ENCODE data around the gene SKI. TPM values are rescaled to one million over a fixed set of nuclear protein-coding genes. Genes with fewer than 3 reads are reported as not detected.
"Not testable (repeated sequence)": the region's sequence is repeated elsewhere in the genome, so short reads cannot be mapped to it uniquely, and the experiment has no call there.

Gene SKI
- total RNA-seq, 1 donor from 2014 or later = 19.3 TPM

DNA sequence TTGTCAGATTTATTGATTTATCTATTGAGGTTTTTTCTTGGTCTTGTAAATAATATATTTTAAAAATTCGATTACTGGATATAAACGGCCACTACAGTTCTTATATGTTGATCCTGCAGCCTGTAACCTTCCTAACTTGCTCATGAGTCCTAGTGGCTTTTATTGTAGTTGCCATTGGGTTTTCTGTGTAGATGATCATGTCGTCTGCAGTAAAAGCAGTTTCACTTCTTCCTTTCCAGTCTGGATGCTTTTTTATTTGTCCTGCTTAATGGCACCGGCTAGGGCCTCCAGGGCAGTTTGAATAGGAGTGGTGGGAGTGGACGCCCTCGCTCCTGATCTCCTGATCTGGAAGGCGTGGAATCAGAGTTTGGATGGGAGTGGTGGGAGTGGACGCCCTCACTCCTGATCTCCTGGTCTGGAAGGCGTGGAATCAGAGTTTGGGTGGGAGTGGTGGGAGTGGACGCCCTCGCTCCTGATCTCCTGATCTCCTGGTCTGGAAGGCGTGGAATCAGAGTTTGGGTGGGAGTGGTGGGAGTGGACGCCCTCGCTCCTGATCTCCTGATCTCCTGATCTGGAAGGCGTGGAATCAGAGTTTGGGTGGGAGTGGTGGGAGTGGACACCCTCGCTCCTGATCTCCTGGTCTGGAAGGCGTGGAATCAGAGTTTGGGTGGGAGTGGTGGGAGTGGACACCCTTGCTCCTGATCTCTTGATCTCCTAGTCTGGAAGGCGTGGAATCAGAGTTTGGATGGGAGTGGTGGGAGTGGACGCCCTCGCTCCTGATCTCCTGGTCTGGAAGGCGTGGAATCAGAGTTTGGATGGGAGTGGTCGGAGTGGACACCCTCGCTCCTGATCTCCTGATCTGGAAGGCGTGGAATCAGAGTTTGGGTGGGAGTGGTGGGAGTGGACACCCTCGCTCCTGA lies 33.6 kb downstream of the SKI start:
- DNase-seq = not testable (repeated sequence)

DNA sequence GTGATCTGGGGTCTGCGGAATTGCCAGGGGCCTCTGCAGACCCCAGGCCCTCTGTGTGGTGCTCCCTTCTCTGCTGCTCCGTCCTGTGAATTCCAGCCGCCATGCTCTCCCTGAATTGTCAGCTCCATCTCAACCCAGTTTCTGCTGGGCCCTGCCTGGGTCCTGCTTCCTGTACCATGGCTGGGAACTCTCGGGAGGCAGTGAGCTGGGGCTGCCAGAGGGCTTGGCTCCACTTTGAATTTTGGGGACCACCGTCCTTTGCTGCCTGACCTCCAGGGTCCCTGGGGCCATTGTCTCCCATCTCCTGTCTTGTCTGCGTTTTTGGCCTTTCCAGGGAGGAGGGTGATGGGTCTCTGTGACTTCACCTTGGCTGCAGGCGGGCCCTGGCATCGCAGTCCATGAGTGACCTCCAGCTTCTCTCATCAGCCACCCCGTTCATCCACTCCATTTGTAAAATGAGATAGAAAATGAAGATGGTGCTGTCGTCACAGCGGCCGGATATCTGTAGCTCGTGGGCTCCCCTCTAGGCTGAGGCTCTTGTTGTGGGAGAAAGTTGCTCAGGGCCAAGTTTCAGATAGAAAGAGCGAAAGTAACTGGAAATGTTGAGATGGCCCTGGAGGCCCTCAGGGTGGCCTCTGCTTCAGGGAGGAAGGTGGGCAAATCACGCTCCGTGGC lies 38.3 kb downstream of the SKI start:
- DNase-seq = no peak

DNA sequence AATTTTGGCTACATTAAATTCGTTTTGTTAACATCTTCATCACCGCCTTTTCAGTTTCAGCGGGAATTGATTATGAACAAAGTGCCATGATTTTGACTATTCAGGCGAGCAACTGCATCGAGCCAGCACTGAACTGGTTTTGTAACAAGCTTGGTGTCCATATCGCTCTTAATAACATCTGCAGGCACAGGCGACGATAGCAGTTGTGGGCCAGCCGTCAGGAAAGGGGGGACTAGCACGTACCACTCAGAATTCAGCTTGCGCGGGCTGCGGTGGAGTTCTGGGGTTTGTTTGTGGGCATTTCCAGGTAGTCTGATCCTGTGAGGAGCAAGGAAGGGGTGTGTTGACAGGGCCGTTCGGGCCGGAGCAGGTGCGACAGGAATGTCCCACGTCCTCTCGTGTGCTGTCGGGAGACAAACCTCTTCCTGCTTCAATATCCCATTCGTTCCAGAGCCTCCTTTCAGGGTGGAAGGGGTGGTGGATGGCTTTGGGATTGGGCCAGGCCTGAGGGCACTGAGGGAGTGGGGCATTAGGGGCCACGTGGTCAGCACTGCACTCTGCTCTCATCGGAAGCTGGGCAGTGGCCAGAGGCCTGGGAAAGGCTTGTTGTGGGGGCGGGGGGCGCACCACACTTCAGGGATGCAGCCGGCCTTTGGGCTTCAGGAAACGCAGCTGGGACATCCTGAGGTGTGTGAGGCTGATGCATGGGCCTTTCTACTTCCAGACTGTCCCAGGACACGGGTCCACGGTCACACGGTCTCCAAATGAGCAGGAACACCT lies 39.1 kb downstream of the SKI start:
- DNase-seq = no peak

DNA sequence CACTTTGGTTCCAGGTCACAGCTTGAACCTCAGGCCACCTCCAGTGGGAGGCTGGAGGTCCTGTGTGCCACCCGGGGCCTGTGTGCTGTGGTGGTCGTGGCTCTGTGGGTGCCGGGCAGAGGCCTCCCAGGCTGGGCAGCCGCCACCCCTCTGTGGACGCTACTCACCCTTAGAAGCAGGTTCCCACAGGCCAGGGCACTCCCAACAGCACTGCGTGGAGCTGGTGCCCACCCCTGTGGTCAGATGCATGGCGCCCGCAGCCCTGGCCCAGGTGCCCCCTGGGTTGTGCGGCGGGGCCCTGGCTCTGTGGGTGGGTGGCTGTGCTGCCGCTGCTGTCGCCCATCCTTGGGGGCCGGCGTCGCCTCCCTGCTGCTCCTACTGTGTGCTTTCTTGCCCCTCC lies 39.7 kb downstream of the SKI start:
- DNase-seq = no peak

DNA sequence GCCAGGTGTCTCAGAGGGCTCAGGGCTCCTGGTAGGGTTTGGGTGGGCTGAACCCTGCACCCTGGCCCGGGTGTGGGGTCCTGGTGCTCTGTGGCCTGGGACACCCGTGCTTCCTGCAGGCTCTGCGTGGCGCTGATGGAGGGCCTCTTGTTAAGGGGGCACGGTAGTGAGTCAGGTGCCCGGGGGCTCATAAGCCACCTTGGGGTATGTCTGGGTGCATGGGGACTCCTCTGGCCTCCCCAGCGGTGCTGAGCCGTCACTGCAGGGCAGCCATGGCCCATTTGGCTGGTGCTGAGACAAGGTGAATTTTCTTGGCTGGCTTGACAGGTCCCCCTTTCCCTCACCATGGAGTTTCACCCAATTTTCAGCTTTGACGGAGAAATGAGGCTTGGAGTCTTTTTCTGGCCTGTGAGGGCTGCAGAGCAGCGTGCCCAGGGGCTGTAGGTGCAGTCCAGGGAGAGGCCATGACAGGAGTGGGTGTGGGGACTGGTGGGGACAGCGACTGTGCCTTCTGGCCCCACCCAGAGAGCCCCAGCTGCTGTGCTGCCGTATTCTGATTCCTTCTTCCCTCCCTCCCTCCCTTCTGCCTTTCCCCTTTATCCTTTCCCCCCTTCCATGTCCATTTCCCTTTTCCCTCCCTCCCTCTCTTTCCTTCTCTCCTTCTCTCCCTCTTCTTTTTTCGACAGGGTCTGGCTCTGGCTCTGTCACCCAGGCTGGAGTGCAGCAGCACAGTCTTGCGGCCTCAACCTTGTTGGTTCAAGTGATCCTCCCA lies 40.4 kb downstream of the SKI start:
- DNase-seq = no peak

DNA sequence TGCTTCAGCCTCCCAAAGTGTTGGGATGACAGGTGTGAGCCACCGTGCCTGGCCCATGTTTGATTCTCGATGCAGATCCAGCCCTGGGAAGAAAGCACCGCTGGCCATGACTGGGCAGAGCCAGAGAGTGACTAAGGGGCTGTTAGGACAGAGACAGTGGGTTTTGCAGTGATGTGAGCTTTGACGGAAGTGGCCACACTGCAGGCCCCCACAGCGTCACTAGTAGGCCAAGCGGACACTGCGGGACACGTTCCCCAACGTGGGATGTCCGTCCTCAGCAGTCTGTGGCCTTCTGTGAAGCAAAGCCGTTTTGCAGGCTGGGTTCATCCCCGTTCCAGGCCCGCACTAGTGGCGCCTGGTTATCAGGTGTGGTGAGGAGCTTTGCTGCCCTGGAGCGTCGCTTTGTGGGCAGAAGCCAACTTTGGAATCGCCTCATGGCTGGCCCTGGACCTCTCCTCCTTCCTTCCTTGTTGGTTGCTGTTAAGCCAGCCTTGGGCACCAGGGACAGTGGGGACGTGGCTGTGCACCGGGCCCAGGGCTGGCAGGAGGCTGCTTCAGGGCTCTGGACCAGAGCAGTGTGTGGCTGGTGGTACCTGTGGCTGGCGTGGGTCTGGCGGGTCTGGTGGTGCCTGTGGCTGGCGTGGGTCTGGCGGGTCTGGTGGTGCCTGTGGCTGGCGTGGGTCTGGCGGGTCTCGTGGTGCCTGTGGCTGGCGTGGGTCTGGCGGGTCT lies 41.2 kb downstream of the SKI start:
- no peak for DNase-seq

DNA sequence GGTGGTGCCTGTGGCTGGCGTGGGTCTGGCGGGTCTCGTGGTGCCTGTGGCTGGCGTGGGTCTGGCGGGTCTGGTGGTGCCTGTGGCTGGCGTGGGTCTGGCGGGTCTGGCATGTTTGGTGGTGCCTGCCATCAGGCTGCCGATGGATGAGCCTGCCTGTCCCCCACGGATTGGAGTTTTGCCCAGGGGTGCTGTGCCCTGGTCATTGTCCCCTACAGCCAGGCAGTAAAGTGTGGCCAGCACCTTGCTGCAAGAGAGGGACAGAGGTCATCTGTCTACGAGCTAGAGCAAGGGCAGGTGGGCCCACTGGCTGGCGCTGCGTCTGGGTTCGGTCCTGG lies 41.8 kb downstream of the SKI start:
- no peak for DNase-seq

DNA sequence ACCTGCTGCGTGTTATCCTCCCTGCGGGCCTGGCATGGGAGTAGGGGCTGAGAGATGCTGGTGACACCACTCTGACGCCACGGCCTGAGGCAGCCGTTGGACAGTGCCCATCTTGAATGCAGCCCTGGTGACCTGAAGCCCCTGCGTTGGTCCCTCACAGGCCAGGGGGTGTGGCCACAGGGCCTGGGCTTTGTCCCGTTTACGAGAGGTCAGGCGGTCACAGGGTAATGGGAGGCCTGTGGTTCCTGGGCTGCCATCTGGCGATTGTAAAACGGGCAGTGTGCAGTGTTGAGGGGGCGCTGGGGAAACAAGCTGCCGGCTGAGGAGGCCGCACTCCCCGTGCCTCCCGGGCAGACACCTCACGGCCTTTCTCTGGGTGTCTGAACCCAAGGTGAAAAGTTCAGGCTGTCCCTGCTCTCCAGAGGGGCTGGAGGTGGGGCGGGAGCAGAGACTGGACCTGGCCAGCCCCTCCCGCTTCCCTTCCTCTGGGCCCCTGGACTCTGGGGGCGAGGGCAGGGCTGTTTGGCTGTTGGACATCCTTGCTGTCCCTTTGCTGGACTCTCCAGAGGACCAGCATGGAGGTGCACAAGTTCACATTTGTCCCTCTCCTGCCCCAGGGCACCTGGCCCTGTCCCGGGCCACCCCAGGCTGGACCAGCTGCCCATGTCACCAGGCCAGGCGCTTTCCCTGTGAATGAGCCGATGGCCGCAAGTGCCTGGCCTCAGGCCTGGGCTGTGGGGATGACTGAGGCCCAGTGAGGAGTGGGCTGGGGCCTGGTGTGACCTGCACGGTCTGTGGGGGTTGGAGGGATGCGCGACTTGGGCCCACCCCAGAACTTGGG lies 42.4 kb downstream of the SKI start:
- no peak for DNase-seq

DNA sequence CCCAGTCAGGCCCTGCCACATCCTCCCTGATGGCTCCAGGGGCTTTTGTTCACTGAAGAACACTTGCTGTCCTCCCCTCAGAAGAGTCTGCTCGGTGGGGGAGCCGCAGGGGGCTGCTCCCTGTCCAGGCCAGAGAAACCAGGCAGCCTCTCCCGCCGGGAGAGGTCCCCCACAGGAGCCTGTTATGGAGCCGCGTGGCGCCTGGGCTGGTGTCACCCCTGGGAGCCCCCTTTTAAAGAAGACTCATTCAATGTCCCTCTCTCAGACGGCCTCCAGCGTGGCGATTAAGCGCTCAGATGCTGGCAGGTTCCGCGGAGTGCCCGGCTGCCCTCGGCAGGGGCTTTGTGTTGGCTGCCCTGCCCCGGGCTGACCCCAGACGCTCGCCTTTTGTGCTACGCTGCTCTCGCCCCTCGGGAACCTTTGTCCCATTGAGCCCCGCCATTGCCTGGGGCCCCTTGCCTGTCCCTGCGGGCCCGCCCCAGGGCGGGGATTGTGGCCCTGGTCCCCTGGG lies 43.1 kb downstream of the SKI start:
- no peak for DNase-seq

DNA sequence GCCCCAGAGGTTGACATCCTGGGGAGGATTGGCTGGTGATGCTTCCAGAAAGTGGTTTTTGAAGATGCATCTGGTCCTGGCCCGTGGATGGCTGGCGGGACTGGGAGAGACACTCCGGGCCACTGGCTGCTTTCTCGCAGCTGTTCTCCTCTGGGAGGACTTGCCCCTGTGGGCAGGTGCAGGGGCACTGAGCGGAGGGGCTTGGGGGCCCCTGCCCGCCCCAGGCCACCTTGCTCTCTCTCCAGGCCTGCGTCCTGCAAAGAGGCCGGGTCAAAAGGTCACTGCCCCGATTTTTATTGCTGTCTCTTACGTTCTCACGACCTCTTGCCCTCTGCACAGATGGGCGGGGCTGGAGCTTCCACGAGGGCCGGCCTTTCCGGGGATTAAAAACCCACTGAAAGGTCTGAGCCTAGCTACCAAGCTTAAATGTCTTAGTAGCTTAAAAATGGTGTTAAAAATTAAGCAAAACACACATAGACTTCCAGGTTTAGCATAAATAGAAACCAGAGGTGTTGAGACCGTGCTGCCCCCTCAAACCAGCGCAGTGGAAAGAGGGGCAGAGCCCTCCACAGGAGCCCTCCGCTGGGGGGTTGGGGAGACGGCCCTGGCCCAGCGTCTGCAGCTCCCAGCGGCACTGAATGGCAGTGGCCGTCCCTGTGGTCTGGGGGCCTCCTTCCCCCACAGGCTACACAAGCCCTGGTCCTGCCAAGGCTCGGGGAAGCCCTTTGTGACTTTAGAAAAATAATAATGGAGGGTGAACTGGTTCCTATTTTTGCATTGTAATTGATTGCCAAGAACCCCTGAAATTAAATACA lies 43.9 kb downstream of the SKI start:
- no peak for DNase-seq

DNA sequence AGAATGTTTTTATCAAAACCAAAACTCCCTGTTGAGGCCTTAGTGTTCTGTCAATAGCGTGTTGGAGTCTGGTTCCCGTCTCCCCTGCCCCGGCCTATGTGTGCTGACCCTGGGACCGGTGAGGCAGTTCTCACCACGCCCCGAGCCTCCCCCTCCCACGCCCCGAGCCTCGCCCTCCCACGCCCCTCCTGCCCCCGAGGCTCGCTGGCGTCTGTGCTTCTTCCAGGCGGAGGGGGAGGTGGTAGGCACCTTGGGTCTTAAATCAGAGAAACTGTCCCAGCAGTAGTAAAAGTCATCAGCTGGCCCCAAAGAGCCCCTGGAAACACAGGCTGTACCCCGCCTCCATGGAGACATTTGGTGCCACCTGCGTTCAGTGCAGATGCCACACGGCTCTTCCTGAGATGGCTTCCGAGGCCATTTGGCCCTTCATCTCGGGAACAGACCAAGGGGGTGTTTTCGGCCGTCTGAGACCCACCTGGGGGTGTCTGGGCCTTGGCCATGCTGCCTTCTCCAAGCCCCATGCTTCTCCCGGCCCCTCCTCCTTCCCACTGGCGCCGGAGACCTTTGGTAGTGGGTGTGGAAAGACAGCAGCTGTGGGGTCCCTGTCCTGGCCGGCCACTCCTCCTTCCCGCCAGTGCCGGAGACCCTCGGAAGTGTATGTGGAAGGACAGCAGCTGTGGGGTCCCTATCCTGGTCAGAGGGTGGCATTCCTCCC lies 44.7 kb downstream of the SKI start:
- DNase-seq = no peak

DNA sequence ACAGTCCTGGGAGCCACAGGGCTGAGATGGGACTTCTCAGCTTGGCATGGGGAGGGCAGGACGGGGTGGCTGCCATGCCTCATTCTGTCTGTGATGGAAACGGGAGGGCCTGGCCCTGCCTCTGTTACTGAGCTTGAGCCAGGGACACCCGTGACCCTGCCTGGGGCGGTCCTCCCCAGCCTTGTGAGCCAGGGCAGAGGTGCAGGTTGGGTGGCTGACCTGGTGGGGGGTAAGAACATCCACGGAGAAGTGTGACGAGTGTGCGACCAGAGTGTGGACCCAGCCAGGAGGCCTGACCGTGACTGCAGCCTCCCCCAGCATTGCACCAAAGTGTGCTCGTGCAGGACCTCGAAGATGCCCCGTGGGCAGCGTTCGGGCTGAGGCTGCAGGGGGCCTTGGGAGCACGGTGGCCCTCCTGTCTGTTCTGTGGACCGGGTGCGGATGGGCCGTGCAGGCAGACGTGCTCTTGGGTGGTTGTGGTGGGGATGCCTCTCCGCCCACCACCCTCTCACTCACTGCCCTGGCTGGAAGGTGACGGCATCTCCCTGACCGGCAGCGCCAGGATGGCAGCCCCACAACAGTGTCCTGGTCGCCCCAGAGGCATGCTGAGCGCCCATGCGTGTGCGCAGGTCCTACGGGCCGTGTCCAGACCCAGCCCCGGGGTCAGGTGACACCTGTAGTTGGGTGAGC lies 45.4 kb downstream of the SKI start:
- DNase-seq = no peak

DNA sequence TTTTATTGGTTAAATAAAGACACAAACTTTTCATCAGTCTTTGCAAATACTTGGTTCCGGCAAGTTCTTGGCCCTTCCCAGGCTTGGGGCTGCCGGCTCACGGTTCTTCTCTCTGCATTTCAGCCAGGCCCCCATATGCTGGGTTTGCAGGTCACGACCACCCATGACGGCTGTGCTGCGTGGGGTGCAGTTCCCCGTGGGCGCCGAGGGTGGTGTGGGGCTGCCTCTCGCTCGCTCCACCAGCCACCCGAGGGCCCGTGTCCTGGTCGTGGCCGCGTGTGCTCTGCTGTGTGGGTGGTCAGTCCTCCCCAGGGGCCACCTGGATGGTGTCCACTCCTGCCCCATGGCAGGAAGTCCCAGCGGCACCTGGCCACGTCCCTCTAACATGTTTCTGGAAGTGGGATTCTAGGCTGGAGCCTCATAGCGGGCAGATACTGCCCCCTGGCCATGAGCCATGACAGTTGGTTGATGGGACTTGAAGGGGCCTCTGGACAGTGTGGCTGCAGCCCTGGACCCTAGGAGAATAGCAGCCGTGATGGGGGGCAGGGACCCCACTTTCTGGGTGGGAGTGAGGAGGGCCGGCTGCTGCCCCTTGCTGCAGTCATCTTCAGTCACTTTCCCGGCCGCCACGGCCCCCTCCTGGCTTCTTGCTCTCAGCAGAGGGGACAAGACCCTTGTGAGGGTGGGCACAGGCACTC lies 46.3 kb downstream of the SKI start:
- DNase-seq = no peak

DNA sequence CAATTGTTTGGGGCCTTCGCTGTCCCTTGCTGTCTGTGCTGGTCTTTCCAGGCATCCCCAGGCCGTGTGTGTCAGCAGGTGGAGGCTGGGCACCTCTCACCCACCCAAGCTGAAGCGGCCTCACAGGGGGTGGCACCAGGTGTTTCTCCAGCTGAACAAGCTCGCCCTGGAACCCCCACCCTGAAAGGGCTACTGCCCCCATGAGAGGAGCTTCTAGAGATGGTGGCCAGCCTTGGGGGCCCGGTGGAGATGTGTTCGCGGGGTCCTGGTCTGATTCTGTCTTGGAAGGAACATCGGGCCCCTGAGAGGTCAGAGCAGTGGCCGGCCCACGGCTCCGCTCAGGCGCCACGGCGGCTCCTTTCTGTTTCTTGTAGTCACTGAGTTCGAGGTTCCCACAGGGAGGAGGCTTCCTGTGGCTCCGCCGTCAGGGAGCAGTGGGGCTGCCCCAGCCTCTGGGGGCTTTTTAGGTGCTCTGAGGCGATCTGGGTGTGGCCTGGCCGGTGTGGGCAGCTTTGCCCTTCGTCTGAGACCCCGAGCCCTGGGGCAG lies 46.9 kb downstream of the SKI start:
- DNase-seq = no peak

DNA sequence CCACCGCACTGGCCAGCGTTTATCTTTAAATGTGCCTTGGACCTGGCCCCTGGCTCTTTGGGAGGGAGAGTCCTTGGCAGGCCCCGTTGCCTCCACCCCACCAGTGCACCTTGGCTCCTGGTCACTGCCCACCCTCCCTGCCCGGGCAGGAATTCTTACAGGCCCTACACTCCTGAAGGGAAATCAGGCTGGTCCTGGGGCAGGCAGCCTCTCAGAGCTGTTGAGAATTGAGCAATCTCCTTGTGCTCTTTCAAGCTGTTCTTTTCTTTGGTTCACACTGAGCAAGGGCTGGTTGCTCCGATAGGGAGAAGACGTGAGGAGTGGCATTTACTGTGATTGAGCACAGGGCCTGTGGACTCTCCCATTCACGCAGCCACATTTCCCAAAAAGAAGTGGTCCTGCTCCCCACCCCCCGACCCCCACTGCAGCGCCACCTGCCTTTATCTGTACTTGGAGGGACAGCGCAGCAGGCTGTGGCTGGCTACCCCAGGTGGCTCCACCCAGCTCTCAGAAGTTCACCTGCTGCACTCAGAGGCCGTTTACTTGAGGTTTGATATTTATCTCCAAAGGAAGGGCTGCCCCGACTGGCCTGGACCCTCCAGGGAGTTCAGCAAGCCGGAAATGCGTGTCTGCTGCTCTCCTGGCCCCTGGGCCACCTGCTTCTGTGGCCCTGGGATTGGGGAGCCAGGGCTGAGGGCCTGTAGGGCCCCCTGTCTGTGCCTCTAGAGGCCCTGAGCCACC lies 47.8 kb downstream of the SKI start:
- DNase-seq = no peak

DNA sequence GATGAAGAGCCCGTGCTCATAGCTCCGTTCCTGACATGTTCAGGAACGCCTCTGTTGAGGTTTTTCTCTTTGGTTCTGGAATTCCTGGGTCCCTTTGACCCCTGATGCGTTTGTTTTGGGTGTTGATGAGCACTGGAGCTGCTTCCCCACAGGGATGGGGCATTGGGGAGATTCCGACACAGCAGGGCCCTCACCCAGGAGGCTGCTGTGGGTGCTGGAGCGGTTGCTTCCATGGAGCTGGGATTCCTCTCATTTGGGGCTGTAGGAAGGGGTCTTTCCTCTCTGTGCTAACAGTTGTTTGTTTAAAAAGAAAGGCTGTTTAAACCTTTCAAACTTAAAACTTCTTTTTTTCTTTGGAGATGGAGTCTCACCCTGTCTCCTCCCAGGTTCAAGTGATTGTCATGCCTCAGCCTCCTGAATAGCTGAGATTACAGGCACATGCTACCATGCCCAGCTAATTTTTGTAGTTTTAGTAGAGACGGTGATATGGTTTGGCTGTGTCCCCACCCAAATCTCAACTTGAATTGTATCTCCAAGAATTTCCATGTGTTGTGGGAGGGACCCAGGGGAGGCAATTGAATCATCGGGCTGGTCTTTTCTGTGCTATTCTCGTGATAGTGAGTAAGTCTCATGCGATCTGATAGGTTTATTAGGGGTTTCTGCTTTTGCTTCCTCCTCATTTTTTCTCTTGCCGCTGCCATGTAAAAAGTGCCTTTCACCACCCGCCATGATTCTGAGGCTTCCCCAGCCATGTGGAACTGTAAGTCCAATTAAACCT lies 48.9 kb downstream of the SKI start:
- DNase-seq = no peak

All from occipital lobe (tissue), 2 donors.